Transverse colon (tissue), 4 donors: ENCODE results near the gene PIP5K1B.

Experiments
- CTCF ChIP-seq, 5 experiments: fragments of 200-600 bp in 3 of 5; fragments of 450-650 bp in 2 of 5; sonication (generic) in 3 of 5; IDR thresholded peaks; 1 replicate in 2 of 5; 2 replicates in 3 of 5; pipeline ENCODE4 v1.5.1; 2016 to 2017; ENCODE audit warnings: antibody characterized with exemption in 5 of 5, inconsistent platforms in 3 of 5, mild to moderate bottlenecking in 2 of 5, moderate library complexity in 1 of 5
- EP300 ChIP-seq: sonication (generic); formaldehyde crosslinking; IDR thresholded peaks from one replicate; pipeline ENCODE4 v1.6.1; 2017; ENCODE audit warnings: antibody characterized with exemption, low read depth
- POLR2AphosphoS5 ChIP-seq, 3 donors: sonication (generic); formaldehyde crosslinking; IDR thresholded peaks; one replicate each; pipeline ENCODE4 v1.6.1; 2016; ENCODE audit warnings: antibody characterized with exemption in 3 of 3

GRCh38 chr9:68795411-68795810 is 90.4 kb downstream of the PIP5K1B start:
- TF ChIP-seq CTCF (IDR thresholded peaks at IDR 0.05), result no peak
- TF ChIP-seq POLR2AphosphoS5 (IDR thresholded peaks at IDR 0.05), result no peak
- TF ChIP-seq EP300, result no peak
